HepG2 (cell line): ENCODE data around the gene LDB3. TPM values are rescaled to one million over a fixed set of nuclear protein-coding genes. Genes with fewer than 3 reads are reported as not detected.
A peak's percentile ranks its signal among the peaks of the same experiment; 100 is the strongest.

ENCODE experiments used
- ATAC-seq: fragments of 200-7000 bp; cut with Tn5 transposase; 3 replicates; pipeline ENCODE4 v1.9.1; 2020; ENCODE audit warnings: mild to moderate bottlenecking, moderate library complexity
- BruUV-seq: library from RNA; stranded (reverse); fragments of 400-500 nt; replicated peaks from 2 replicates; lab custom pipeline; 2021; lab: Mats Ljungman, UMichigan
- CTCF ChIA-PET: fragments of 300-600 bp; formaldehyde crosslinking; extraction: SDS; loops from one replicate; lab custom pipeline; 2021; ENCODE audit warnings: low total read pairs, inconsistent platforms, low intra/inter-chr PET ratio; lab: Yijun Ruan, JAX
- POLR2A ChIA-PET: fragments of 350-600 bp; sonication (Branson Sonifier 250); formaldehyde crosslinking; loops from one replicate; lab custom pipeline; 2020; ENCODE audit warnings: antibody characterized with exemption, inconsistent platforms; lab: Yijun Ruan, JAX
- DNase-seq: peaks from one replicate; pipeline ENCODE4 v3.0.0-alpha.2; 2015; ENCODE audit warnings: low spot score
- FAIRE-seq: peaks from 3 replicates; lab custom pipeline; 2011; peaks lifted over from hg19 to GRCh38; lab: Jason Lieb, UNC
- H2AFZ ChIP-seq: one replicate; pipeline ENCODE4 v1.6.1; 2011; ENCODE audit warnings: low read length, inconsistent platforms
- H3K27ac ChIP-seq: fragments of 300-600 bp; 3 replicates; pipeline ENCODE4 v1.8.0; 2011; ENCODE audit warnings: mixed run types, mild to moderate bottlenecking, mixed read lengths, low read length, inconsistent platforms; ENCODE audit not compliant: insufficient read depth; ENCODE audit errors: extremely low read length
- H3K27me3 ChIP-seq, 2 experiments: fragments of 200-600 bp in 1 of 2; 2 replicates in 1 of 2; 3 replicates in 1 of 2; pipeline versions ENCODE4 v1.6.0 to v1.8.0; 2011; ENCODE audit warnings: low read length in 2 of 2, mild to moderate bottlenecking in 2 of 2, moderate library complexity in 2 of 2, inconsistent platforms in 1 of 2; ENCODE audit not compliant: insufficient read depth in 2 of 2, control insufficient read depth in 1 of 2
- H3K36me3 ChIP-seq, 2 experiments: fragments of 200-600 bp in 1 of 2; replicated peaks in 1 of 2; 2 replicates in 1 of 2; 3 replicates in 1 of 2; pipeline versions ENCODE4 v1.5.1 to v1.8.0; 2011; ENCODE audit warnings: low read length in 2 of 2, inconsistent platforms in 1 of 2; ENCODE audit not compliant: insufficient read depth in 2 of 2, control insufficient read depth in 1 of 2
- H3K4me1 ChIP-seq: 2 replicates; pipeline ENCODE4 v1.5.1; 2012; ENCODE audit warnings: low read length, inconsistent platforms; ENCODE audit not compliant: insufficient read depth
- H3K4me2 ChIP-seq: 2 replicates; pipeline ENCODE4 v1.6.0; 2011; ENCODE audit warnings: low read depth, low read length, inconsistent platforms
- H3K4me3 ChIP-seq, 3 experiments: fragments of 200-600 bp in 1 of 3; sonication (generic), shearing (Covaris generic) in 1 of 3; replicated peaks in 1 of 3; 2 replicates each; pipeline ENCODE4 v1.5.1; 2011 to 2016; ENCODE audit warnings: low read length in 3 of 3, inconsistent platforms in 2 of 3, low read depth in 2 of 3, mild to moderate bottlenecking in 2 of 3, control low read depth in 1 of 3, mixed read lengths in 1 of 3; ENCODE audit not compliant: insufficient read depth in 1 of 3
- H3K79me2 ChIP-seq: one replicate; pipeline ENCODE4 v1.6.1; 2011; ENCODE audit warnings: low read length, inconsistent platforms; ENCODE audit not compliant: insufficient read depth
- H3K9ac ChIP-seq: 2 replicates; pipeline ENCODE4 v1.6.0; 2011; ENCODE audit warnings: mild to moderate bottlenecking, low read depth, low read length, inconsistent platforms; ENCODE audit not compliant: insufficient read depth
- H3K9me3 ChIP-seq: 2 replicates; pipeline ENCODE4 v1.5.1; 2012; ENCODE audit warnings: mild to moderate bottlenecking, low read length
- H4K20me1 ChIP-seq: 2 replicates; pipeline ENCODE4 v1.6.0; 2011; ENCODE audit warnings: inconsistent platforms, mild to moderate bottlenecking, low read length, moderate library complexity; ENCODE audit not compliant: insufficient read depth
- ATF3 ChIP-seq: sonication (generic); formaldehyde crosslinking; IDR thresholded peaks from 2 replicates; pipeline ENCODE4 v1.4.0; 2020; ENCODE audit warnings: missing genetic modification reagents
- HNF1A ChIP-seq, 2 experiments: sonication (generic) in 1 of 2; formaldehyde crosslinking in 1 of 2; IDR thresholded peaks; 2 replicates each; pipeline versions ENCODE4 v1.4.0 to v1.6.1; 2016 to 2020; ENCODE audit warnings: borderline replicate concordance in 1 of 2, low read depth in 1 of 2, mild to moderate bottlenecking in 1 of 2, missing genetic modification reagents in 1 of 2
- KDM1A ChIP-seq: IDR thresholded peaks from 2 replicates; pipeline ENCODE4 v1.6.1; 2016; ENCODE audit warnings: missing compliant biosample characterization
- SMARCE1 ChIP-seq: fragments of 450-650 bp; IDR thresholded peaks from 2 replicates; pipeline ENCODE4 v1.6.1; 2017; ENCODE audit warnings: borderline replicate concordance
- TOE1 ChIP-seq: sonication (generic); formaldehyde crosslinking; IDR thresholded peaks from 2 replicates; pipeline ENCODE4 v1.4.0; 2020; ENCODE audit warnings: mild to moderate bottlenecking, missing genetic modification reagents
- ZBTB37 ChIP-seq: sonication (generic); formaldehyde crosslinking; IDR thresholded peaks from 2 replicates; pipeline ENCODE4 v1.4.0; 2020; ENCODE audit warnings: mild to moderate bottlenecking, missing genetic modification reagents
- ZFP36 ChIP-seq: fragments of 150-350 bp; IDR thresholded peaks from 2 replicates; pipeline ENCODE4 v1.6.1; 2018; ENCODE audit warnings: borderline replicate concordance, low read length, low read depth; ENCODE audit not compliant: partially characterized antibody
- ZFP91 ChIP-seq: sonication (generic); formaldehyde crosslinking; IDR thresholded peaks from 2 replicates; pipeline ENCODE4 v1.9.0; 2022; ENCODE audit warnings: missing genetic modification reagents, mild to moderate bottlenecking, borderline replicate concordance
- ZNF101 ChIP-seq: sonication (generic); formaldehyde crosslinking; IDR thresholded peaks from 2 replicates; pipeline ENCODE4 v1.4.0; 2020; ENCODE audit warnings: mild to moderate bottlenecking, low read depth, missing genetic modification reagents, borderline replicate concordance
- ZNF205 ChIP-seq: IDR thresholded peaks from 2 replicates; pipeline ENCODE4 v1.6.1; 2018; ENCODE audit warnings: missing biosample characterization, missing genetic modification reagents
- ZNF232 ChIP-seq: sonication (generic); formaldehyde crosslinking; IDR thresholded peaks from 2 replicates; pipeline ENCODE4 v1.4.0; 2020; ENCODE audit warnings: missing genetic modification reagents, borderline replicate concordance
- ZNF329 ChIP-seq: sonication (generic); formaldehyde crosslinking; IDR thresholded peaks from 2 replicates; pipeline ENCODE4 v1.9.0; 2021; ENCODE audit warnings: low read depth, mild to moderate bottlenecking, missing genetic modification reagents
- ZNF564 ChIP-seq: sonication (generic); formaldehyde crosslinking; IDR thresholded peaks from 2 replicates; pipeline ENCODE4 v1.8.1; 2023; ENCODE audit warnings: mild to moderate bottlenecking, missing genetic modification reagents
- WGBS: methylation state at CpG from one replicate; pipeline ENCODE4 v1.1.6; 2017; ENCODE audit warnings: low lambda C conversion rate; 5-methylcytosine and 5-hydroxymethylcytosine counted together
- in situ Hi-C: cut with HindIII; loops from 2 replicates; pipeline ENCODE4 v1.10.0; 2017; ENCODE audit warnings: low pct_unique_long_range_greater_than_20kb; ENCODE audit not compliant: extremely low pct_ligation_motif_present
- intact Hi-C: fragments of 100-400 bp; cut with micrococcal nuclease; formaldehyde crosslinking; loops from one replicate; pipeline ENCODE4 v1.10.0; 2022; ENCODE audit not compliant: unreplicated experiment
- polyA plus RNA-seq, 8 experiments: library from polyadenylated mRNA; depleted of rRNA in 3 of 8; stranded (reverse) in 7 of 8; unstranded in 1 of 8; fragments of >200 nt; fragmentation: Illumina TruSeq in 4 of 8; extraction: Trizol in 4 of 8; gene quantifications; 2 replicates each; pipeline versions ENCODE4 v1.2.1 to v1.2.3, GENCODE V29; 2011 to 2016; ENCODE audit warnings: low read depth in 4 of 8, missing spikeins in 1 of 8, mixed read lengths in 1 of 8; ENCODE audit not compliant: insufficient read depth in 1 of 8
- total RNA-seq, 5 experiments: library from RNA; depleted of rRNA; stranded (reverse); fragments of >200 nt; fragmentation: Illumina TruSeq; extraction: Trizol; gene quantifications; 2 replicates each; pipeline ENCODE4 v1.2.3, GENCODE V29; 2016; ENCODE audit warnings: low read depth in 1 of 5

LDB3 gene
- total and polyA plus RNA-seq, 2 of the 13 experiments (the other 11 are each of a cell fraction or from before 2014, with no cell fraction given) = not detected

GRCh38 chr10:86711513-86712316 lies 43.4 kb downstream of the LDB3 start (continued):
- TF ChIP-seq ZFP91 (CRISPR knock-in tag) = no peak
- TF ChIP-seq, all 625 proteins: peak for 32

GRCh38 chr10:86712317-86712707 lies 44.0 kb downstream of the LDB3 start:
- BruUV-seq = TSS peak; percentile 67
- Histone ChIP-seq H3K79me2 (no peaks in the 10 kb centered on the region), H4K20me1 (no peaks in the 10 kb centered on the region), H3K4me1 (peaks cover 14% of the 10 kb centered on the region; the same call in 1 of the 2 replicates), H3K27ac (no peak overlapping the region), H2AFZ (peak overlapping the region; percentile 59), H3K4me3 (peak overlapping the region; percentile 65 to 80 (median 78)), H3K9ac (peak overlapping the region; percentile 73), H3K9me3 (no peaks in the 10 kb centered on the region), H3K4me2 (peak overlapping the region; percentile 93), H3K27me3 (peaks cover 2 to 25% of the 10 kb centered on the region in 2 experiments; a peak in 4 of 5 replicates), H3K36me3 (no peaks in the 10 kb centered on the region)
- no peak for DNase-seq
- 22% methylated on average over 7 of the region's 9 CpGs for WGBS
- FAIRE-seq = no peak
- ChIA-PET CTCF (no interaction called here), POLR2A (interaction anchor here (2.3 kb wide), 1 partner anchor 44 kb away, joined by 15 read pairs; the partner anchor contains the start of gene BMPR1A)
- ATAC-seq = no peak
- intact Hi-C loops = no loop called here
- in situ Hi-C loops = no loop called here
- TF ChIP-seq TOE1 (CRISPR knock-in tag) (no peak), ZBTB37 (CRISPR knock-in tag) (no peak), ZNF232 (CRISPR knock-in tag) (no peak), ZFP36 (no peak), KDM1A (CRISPR knock-in tag) (peak; percentile 45; the same call in 1 of the 2 replicates), ZNF205 (CRISPR knock-in tag) (0 out of 2 replicates have a peak, but pooled peaks have one; percentile 24), SMARCE1 (no peak), ZNF101 (CRISPR knock-in tag) (no peak), ZNF329 (CRISPR knock-in tag) (no peak), ZNF564 (CRISPR knock-in tag) (0 out of 2 replicates have a peak, but pooled peaks have one; percentile 10), ATF3 (CRISPR knock-in tag) (no peak), HNF1A (IDR thresholded peaks at IDR 0.05; ENCODE audit: low read depth) (no peak), HNF1A (CRISPR knock-in tag; IDR thresholded peaks at IDR 0.05; ENCODE audit: borderline replicate concordance) (no peak)
